GM23248 (cell line): ENCODE measurements around the gene CCDC138.

Source experiments
- EZH2 ChIP-seq: fragments of 200-600 bp; sonication (generic); IDR thresholded peaks from 2 replicates; pipeline ENCODE4 v1.6.1; 2018; ENCODE audit warnings: antibody characterized with exemption, mild to moderate bottlenecking; ENCODE audit not compliant: insufficient read depth, poor library complexity, severe bottlenecking
- EZH2phosphoT487 ChIP-seq: fragments of 200-600 bp; sonication (generic); IDR thresholded peaks from 2 replicates; pipeline ENCODE4 v1.6.1; 2018; ENCODE audit warnings: antibody characterized with exemption, moderate library complexity, mild to moderate bottlenecking, low read depth; ENCODE audit not compliant: insufficient read depth

DNA sequence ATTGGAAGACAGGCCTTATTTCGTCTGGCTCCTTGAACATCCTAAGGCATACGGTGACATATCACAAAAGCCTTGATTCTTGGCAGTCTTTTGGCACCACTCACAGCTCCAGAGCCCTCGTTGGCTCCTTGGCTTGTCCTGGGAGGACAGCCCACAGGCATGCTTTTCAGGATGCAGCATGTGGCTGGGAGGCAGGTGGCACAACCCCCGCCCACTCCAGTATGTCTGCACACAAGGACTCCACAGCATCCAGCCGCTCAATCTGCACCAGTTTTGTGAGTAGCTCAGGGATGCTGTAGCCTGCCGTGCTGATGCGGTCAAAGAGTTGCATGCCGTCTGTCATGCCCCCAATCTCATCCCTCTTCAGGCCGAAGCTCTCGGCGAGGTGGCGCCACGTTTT lies 110.2 kb downstream of the CCDC138 start:
- TF ChIP-seq EZH2phosphoT487 (no peak), EZH2 (no peak)
